ENCODE measurements around the gene SWI5. TPM values are rescaled to one million over a fixed set of nuclear protein-coding genes. Genes with fewer than 3 reads are reported as not detected.

Gene SWI5
- total and polyA plus RNA-seq, 2 experiments from 2014 or later, result 29.0 to 55.7 TPM

- Histone ChIP-seq H3K27me3 (no peaks in the 10 kb centered on the region), H3K4me2 (no peak overlapping the region), H3K9me3 (ENCODE audit: low read depth) (no peaks in the 10 kb centered on the region), H4K20me1 (ENCODE audit: insufficient read depth, poor library complexity, severe bottlenecking) (no peaks in the 10 kb centered on the region), H3K36me3 (replicated peaks; ENCODE audit: insufficient read depth, low read depth) (no peaks in the 10 kb centered on the region), H3K27ac (no peak overlapping the region), H2AFZ (no peak overlapping the region), H3K4me3 (no peak overlapping the region), H3K4me1 (ENCODE audit: insufficient read depth) (no peaks in the 10 kb centered on the region), H3K9me2 (replicated peaks; ENCODE audit: insufficient read depth) (no peaks in the 10 kb centered on the region), H3K79me2 (no peaks in the 10 kb centered on the region)
- WGBS (ENCODE audit: low lambda C conversion rate, missing lambda C conversion rate), result 92% methylated on average over 31 of the region's 31 CpGs
- TF ChIP-seq CTCF (IDR thresholded peaks at IDR 0.05; ENCODE audit: poor library complexity) (no peak), EZH2 (IDR thresholded peaks at IDR 0.05; ENCODE audit: borderline replicate concordance) (no peak)
- no peak for DNase-seq (ENCODE audit: low spot score)
These were observed 22.7 kb upstream of the SWI5 start for GRCh38 chr9:128253140-128253990.

GRCh38 chr9:128253991-128254346 lies 22.1 kb upstream of the SWI5 start:
- WGBS (ENCODE audit: low lambda C conversion rate, missing lambda C conversion rate), result 91% methylated on average over 7 of the region's 7 CpGs
- Histone ChIP-seq H3K27me3 (no peaks in the 10 kb centered on the region), H3K27ac (no peak overlapping the region), H3K79me2 (no peaks in the 10 kb centered on the region), H3K4me3 (no peak overlapping the region), H3K4me2 (no peak overlapping the region), H4K20me1 (ENCODE audit: insufficient read depth, poor library complexity, severe bottlenecking) (no peaks in the 10 kb centered on the region), H3K36me3 (replicated peaks; ENCODE audit: insufficient read depth, low read depth) (no peaks in the 10 kb centered on the region), H3K9me2 (replicated peaks; ENCODE audit: insufficient read depth) (no peaks in the 10 kb centered on the region), H3K9me3 (ENCODE audit: low read depth) (no peaks in the 10 kb centered on the region), H2AFZ (no peak overlapping the region), H3K4me1 (ENCODE audit: insufficient read depth) (no peaks in the 10 kb centered on the region)
- no peak for DNase-seq (ENCODE audit: low spot score)
- no peak for TF ChIP-seq CTCF (IDR thresholded peaks at IDR 0.05; ENCODE audit: poor library complexity)
- no peak for TF ChIP-seq EZH2phosphoT487 (IDR thresholded peaks at IDR 0.05; ENCODE audit: low read depth, severe bottlenecking, unreplicated experiment)
- TF ChIP-seq EZH2 (IDR thresholded peaks at IDR 0.05; ENCODE audit: borderline replicate concordance), result no peak

GRCh38 chr9:128254362-128254761 lies 21.7 kb upstream of the SWI5 start:
- Histone ChIP-seq H2AFZ (no peak overlapping the region), H3K4me2 (no peak overlapping the region), H3K9me2 (replicated peaks; ENCODE audit: insufficient read depth) (no peaks in the 10 kb centered on the region), H4K20me1 (ENCODE audit: insufficient read depth, poor library complexity, severe bottlenecking) (no peaks in the 10 kb centered on the region), H3K36me3 (replicated peaks; ENCODE audit: insufficient read depth, low read depth) (no peaks in the 10 kb centered on the region), H3K9me3 (ENCODE audit: low read depth) (no peaks in the 10 kb centered on the region), H3K27ac (no peak overlapping the region), H3K27me3 (no peaks in the 10 kb centered on the region), H3K4me3 (no peak overlapping the region), H3K4me1 (ENCODE audit: insufficient read depth) (no peaks in the 10 kb centered on the region), H3K79me2 (no peaks in the 10 kb centered on the region)
- WGBS (ENCODE audit: low lambda C conversion rate, missing lambda C conversion rate), result 79% methylated on average over 17 of the region's 20 CpGs
- TF ChIP-seq EZH2 (IDR thresholded peaks at IDR 0.05; ENCODE audit: borderline replicate concordance), result no peak
- no peak for TF ChIP-seq CTCF (IDR thresholded peaks at IDR 0.05; ENCODE audit: poor library complexity)
- no peak for TF ChIP-seq EZH2phosphoT487 (IDR thresholded peaks at IDR 0.05; ENCODE audit: low read depth, severe bottlenecking, unreplicated experiment)
- DNase-seq (ENCODE audit: low spot score), result no peak

Measured in hepatocyte (in vitro differentiated cells).